Measurements from ENCODE around the gene RD3L. TPM values are rescaled to one million over a fixed set of nuclear protein-coding genes. Genes with fewer than 3 reads are reported as not detected.

Gene RD3L
- total RNA-seq, 1 experiment from 2014 or later, result not detected

DNA sequence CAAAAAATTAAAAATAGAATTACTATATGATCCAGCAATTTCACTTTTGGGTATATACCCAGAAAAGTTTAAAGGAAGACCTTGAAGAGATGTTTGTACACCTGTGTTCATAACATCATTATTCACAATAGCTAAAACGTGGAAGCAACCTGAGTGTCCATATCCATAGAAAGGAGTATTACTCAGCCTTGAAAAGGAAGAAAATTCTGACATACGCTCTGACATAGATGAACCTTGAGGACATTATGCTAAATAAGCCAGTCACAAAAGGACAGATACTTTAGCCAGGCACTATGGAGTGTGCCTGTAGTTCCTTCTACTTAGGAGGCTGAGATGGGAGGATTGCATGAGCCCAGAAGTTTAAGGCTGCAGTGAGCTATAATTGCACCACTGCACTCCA is 6.1 kb upstream of the RD3L start:
- Histone ChIP-seq H2AFZ (ENCODE audit: low read length) (no peak overlapping the region), H3K4me2 (ENCODE audit: low read length) (no peak overlapping the region), H3K79me2 (ENCODE audit: low read length) (no peaks in the 10 kb centered on the region), H3K27ac (ENCODE audit: low read length) (no peak overlapping the region), H3K27me3 (ENCODE audit: low read length) (peaks cover 27% of the 10 kb centered on the region), H3K9me3 (ENCODE audit: low read length) (0 out of 2 replicates have a peak, but pooled peaks cover 4% of the 10 kb centered on the region), H3K9ac (ENCODE audit: low read length) (no peak overlapping the region), H3K9me2 (replicated peaks; ENCODE audit: low read length) (no peaks in the 10 kb centered on the region), H4K20me1 (ENCODE audit: low read length) (no peaks in the 10 kb centered on the region), H3K36me3 (ENCODE audit: low read depth, low read length) (no peaks in the 10 kb centered on the region), H3K4me3 (ENCODE audit: low read length) (no peak overlapping the region), H3F3A (ENCODE audit: low read length, unreplicated experiment) (no peaks in the 10 kb centered on the region), H3K4me1 (ENCODE audit: insufficient read depth, low read length) (no peaks in the 10 kb centered on the region)
- CTCF ChIA-PET, result no interaction called here
- DNase-seq, result no peak
- TF ChIP-seq, protein P1, sequence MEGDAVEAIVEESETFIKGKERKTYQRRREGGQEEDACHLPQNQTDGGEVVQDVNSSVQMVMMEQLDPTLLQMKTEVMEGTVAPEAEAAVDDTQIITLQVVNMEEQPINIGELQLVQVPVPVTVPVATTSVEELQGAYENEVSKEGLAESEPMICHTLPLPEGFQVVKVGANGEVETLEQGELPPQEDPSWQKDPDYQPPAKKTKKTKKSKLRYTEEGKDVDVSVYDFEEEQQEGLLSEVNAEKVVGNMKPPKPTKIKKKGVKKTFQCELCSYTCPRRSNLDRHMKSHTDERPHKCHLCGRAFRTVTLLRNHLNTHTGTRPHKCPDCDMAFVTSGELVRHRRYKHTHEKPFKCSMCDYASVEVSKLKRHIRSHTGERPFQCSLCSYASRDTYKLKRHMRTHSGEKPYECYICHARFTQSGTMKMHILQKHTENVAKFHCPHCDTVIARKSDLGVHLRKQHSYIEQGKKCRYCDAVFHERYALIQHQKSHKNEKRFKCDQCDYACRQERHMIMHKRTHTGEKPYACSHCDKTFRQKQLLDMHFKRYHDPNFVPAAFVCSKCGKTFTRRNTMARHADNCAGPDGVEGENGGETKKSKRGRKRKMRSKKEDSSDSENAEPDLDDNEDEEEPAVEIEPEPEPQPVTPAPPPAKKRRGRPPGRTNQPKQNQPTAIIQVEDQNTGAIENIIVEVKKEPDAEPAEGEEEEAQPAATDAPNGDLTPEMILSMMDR (conservative IDR thresholded peaks at IDR 0.05; ENCODE audit: low read depth, low read length), result no peak
- TF ChIP-seq EZH2phosphoT487 (IDR thresholded peaks at IDR 0.05; ENCODE audit: borderline replicate concordance, low read length), result no peak
- no peak for TF ChIP-seq EZH2 (IDR thresholded peaks at IDR 0.05; ENCODE audit: low read length, unreplicated experiment)
- POLR2A ChIA-PET (ENCODE audit: unreplicated experiment), result no interaction called here
- intact Hi-C loops (cut with micrococcal nuclease), result no loop called here
- no TSS peak for BruUV-seq (replicated peaks)
- ATAC-seq, result no peak

DNA sequence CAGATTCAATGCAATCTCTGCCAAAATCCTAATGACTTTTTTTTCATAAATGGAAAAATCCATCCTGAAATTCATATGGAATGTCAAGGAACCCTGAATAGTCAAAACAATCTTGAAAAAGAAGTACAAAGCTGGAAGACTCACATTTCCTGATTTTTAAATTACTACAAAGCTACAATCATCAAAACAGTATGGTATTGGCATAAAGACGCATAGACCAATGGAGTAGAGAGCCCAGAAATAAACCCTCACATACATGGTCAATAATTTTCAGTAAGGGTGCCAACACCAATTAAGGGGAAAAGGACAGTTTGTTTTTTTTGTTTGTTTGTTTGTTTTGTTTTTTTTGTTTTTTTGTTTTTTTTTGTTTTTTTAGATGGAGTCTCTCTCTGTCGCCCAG is 4.6 kb upstream of the RD3L start:
- Histone ChIP-seq H3K27me3 (ENCODE audit: low read length) (peaks cover 38% of the 10 kb centered on the region), H3F3A (ENCODE audit: low read length, unreplicated experiment) (no peaks in the 10 kb centered on the region), H3K4me1 (ENCODE audit: insufficient read depth, low read length) (no peaks in the 10 kb centered on the region), H3K79me2 (ENCODE audit: low read length) (no peaks in the 10 kb centered on the region), H3K36me3 (ENCODE audit: low read depth, low read length) (no peaks in the 10 kb centered on the region), H3K4me2 (ENCODE audit: low read length) (no peak overlapping the region), H3K27ac (ENCODE audit: low read length) (no peak overlapping the region), H3K9ac (ENCODE audit: low read length) (no peak overlapping the region), H3K4me3 (ENCODE audit: low read length) (no peak overlapping the region), H3K9me3 (ENCODE audit: low read length) (0 out of 2 replicates have a peak, but pooled peaks cover 4% of the 10 kb centered on the region), H4K20me1 (ENCODE audit: low read length) (no peaks in the 10 kb centered on the region), H3K9me2 (replicated peaks; ENCODE audit: low read length) (no peaks in the 10 kb centered on the region), H2AFZ (ENCODE audit: low read length) (no peak overlapping the region)
- intact Hi-C loops (cut with micrococcal nuclease), result no loop called here
- DNase-seq, result no peak
- no TSS peak for BruUV-seq (replicated peaks)
- no peak for ATAC-seq
- ChIA-PET CTCF (no interaction called here), POLR2A (ENCODE audit: unreplicated experiment) (no interaction called here)
- TF ChIP-seq, protein P1 (conservative IDR thresholded peaks at IDR 0.05; ENCODE audit: low read depth, low read length), result no peak
- TF ChIP-seq EZH2phosphoT487 (IDR thresholded peaks at IDR 0.05; ENCODE audit: borderline replicate concordance, low read length) (no peak), EZH2 (IDR thresholded peaks at IDR 0.05; ENCODE audit: low read length, unreplicated experiment) (no peak)

DNA sequence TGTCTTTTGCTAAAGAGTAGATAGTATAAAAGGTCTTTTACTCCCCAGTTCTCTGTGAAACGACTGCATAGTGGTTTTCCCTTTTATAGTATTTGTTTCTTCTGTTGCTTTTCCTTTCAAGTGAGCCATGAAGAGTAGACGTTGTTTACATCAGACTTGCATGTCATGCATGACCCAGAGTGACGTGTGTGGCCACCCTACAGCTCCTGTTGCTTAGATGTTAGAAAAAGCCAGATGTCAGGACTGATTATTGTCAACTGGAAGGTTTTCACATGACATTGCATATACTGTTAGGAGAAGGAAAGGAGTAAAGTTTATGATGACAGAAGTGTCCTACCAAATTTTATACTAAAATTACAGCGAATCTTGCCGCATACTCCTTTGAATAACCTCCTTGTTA is 1.3 kb upstream of the RD3L start:
- no peak overlapping the region for H2AFZ ChIP-seq (ENCODE audit: low read length)
- no peak for DNase-seq
- H3K4me2 ChIP-seq (ENCODE audit: low read length), result no peak overlapping the region
- H3K9me3 ChIP-seq (ENCODE audit: low read length), result 0 out of 2 replicates have a peak, but pooled peaks cover 4% of the 10 kb centered on the region
- no peaks in the 10 kb centered on the region for H4K20me1 ChIP-seq (ENCODE audit: low read length)
- H3K9me2 ChIP-seq (replicated peaks; ENCODE audit: low read length), result no peaks in the 10 kb centered on the region
- ChIA-PET CTCF (no interaction called here), POLR2A (ENCODE audit: unreplicated experiment) (no interaction called here)
- H3K4me1 ChIP-seq (ENCODE audit: insufficient read depth, low read length), result no peaks in the 10 kb centered on the region
- TF ChIP-seq EZH2 (IDR thresholded peaks at IDR 0.05; ENCODE audit: low read length, unreplicated experiment), result no peak
- TF ChIP-seq, protein P1 (conservative IDR thresholded peaks at IDR 0.05; ENCODE audit: low read depth, low read length), result no peak
- no peak for TF ChIP-seq EZH2phosphoT487 (IDR thresholded peaks at IDR 0.05; ENCODE audit: borderline replicate concordance, low read length)
- no peak overlapping the region for H3K27ac ChIP-seq (ENCODE audit: low read length)
- no TSS peak for BruUV-seq (replicated peaks)
- intact Hi-C loops (cut with micrococcal nuclease), result no loop called here
- peaks cover 70% of the 10 kb centered on the region for H3K27me3 ChIP-seq (ENCODE audit: low read length)
- H3K79me2 ChIP-seq (ENCODE audit: low read length), result no peaks in the 10 kb centered on the region
- no peaks in the 10 kb centered on the region for H3F3A ChIP-seq (ENCODE audit: low read length, unreplicated experiment)
- H3K4me3 ChIP-seq (ENCODE audit: low read length), result no peak overlapping the region
- no peak overlapping the region for H3K9ac ChIP-seq (ENCODE audit: low read length)
- H3K36me3 ChIP-seq (ENCODE audit: low read depth, low read length), result no peaks in the 10 kb centered on the region
- ATAC-seq, result no peak
